Upper lobe of left lung (tissue), 4 donors: ENCODE data around the gene STUB1.
"Not testable (repeated sequence)": the region's sequence is repeated elsewhere in the genome, so short reads cannot be mapped to it uniquely, and the experiment has no call there.

ENCODE experiments used
- EP300 ChIP-seq, 4 donors: sonication (generic); formaldehyde crosslinking; IDR thresholded peaks; one replicate each; pipeline ENCODE4 v1.5.1; 2017; ENCODE audit warnings: antibody characterized with exemption in 4 of 4, control low read depth in 2 of 4
- POLR2A ChIP-seq, 4 donors: fragments of 450-650 bp; IDR thresholded peaks; one replicate each; pipeline ENCODE4 v1.5.1; 2016 to 2017; ENCODE audit warnings: antibody characterized with exemption in 4 of 4, mild to moderate bottlenecking in 2 of 4
- POLR2AphosphoS5 ChIP-seq, 2 donors: sonication (generic); formaldehyde crosslinking; IDR thresholded peaks; one replicate each; pipeline ENCODE4 v1.5.1; 2017; ENCODE audit warnings: antibody characterized with exemption in 2 of 2
- TF ChIP-seq, protein P1 (sequence below), 6 experiments: fragments of 450-650 bp in 4 of 6; fragments of 200-600 bp in 2 of 6; sonication (generic) in 2 of 6; IDR thresholded peaks; one replicate each; pipeline ENCODE4 v1.5.1; 2016 to 2019; ENCODE audit warnings: antibody characterized with exemption in 6 of 6

DNA sequence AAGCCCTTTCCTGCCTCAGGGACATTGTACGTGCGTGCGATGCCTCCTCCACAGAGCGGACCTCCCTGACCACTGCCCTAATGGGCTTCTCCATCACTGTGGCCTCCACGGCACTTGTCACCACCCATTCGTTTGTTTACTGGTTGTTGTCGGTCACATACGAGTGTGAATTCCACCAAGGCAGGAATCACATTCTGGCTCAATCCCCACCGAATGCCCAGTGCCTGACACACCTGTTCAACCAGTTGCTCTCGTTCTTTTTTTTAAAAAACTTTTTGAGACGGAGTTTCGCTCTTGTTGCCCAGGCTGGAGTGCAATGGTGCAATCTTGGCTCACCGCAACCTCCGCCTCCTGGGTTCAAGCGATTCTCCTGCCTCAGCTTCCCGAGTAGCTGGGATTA lies 11.0 kb downstream of the STUB1 start:
- TF ChIP-seq, protein P1, sequence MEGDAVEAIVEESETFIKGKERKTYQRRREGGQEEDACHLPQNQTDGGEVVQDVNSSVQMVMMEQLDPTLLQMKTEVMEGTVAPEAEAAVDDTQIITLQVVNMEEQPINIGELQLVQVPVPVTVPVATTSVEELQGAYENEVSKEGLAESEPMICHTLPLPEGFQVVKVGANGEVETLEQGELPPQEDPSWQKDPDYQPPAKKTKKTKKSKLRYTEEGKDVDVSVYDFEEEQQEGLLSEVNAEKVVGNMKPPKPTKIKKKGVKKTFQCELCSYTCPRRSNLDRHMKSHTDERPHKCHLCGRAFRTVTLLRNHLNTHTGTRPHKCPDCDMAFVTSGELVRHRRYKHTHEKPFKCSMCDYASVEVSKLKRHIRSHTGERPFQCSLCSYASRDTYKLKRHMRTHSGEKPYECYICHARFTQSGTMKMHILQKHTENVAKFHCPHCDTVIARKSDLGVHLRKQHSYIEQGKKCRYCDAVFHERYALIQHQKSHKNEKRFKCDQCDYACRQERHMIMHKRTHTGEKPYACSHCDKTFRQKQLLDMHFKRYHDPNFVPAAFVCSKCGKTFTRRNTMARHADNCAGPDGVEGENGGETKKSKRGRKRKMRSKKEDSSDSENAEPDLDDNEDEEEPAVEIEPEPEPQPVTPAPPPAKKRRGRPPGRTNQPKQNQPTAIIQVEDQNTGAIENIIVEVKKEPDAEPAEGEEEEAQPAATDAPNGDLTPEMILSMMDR (IDR thresholded peaks at IDR 0.05), result not testable (repeated sequence)
- not testable (repeated sequence) for TF ChIP-seq POLR2A, POLR2AphosphoS5, EP300 (IDR thresholded peaks at IDR 0.05)
